ENCODE results near the gene NUAK1.

Gene NUAK1

DNA sequence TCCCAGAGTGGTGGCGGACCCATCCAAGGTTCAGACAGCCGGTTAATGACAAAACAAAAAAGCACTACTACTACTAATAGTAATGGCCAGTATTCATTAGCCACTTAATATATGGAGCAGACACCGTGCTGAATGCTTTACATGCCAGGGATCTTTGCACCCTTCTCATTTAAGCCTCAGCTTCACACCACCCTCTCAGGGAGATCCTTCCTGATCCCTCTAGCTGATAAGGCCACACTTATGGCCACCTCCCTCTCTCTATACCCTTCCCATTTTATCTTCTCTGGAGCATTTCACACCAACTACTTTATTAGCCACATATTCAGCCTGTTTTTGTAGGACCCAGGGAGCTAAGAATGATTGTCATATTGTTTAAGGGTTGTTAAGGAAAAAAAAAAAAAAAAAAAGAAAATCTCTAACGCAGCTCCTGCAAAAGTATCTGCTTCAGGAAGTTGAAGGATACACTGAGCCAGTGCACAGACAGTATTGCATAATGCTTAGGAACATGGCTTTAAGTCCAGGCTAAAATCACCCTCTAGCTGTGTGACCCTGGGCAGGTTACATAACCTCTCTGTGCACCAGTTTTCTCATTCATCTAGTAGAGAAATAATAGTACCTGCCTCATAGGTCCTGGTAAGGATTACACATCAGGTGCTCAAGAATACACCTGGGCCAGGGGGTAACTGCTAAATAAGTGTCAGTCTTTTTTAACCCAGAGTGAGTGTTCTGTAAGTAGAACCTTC is 29.4 kb downstream of the NUAK1 start:
- no peak for DNase-seq

DNA sequence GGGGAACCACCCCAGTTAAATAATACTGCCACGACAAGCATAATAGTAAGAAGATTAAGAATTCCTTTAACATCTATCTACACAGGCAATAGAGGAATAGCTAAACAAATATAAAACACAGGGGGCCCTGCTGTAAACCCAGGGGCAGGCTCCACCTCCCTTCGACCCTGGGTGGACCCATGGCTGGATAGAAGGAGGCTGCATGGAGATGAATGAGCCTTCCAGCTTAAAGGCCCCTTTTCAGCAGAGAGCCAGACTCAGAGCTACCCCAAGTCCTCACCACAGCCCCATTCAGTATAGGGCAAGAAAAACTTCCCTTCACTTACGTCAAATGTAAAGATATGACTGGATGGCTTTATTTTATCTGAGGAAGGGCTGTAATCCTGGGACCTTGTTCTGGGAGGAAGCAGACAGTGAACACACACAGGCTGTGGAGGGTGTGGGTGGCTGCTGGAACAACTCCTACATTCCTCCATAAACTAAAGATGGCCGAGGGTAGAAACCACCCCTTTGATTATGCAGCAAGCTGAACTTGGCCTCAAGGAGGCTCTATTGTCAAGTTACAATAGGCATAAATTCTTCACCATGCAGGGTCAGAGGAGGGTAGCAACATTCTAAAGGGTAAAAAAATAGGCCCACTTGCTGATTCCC is 30.4 kb downstream of the NUAK1 start:
- no peak for DNase-seq

- DNase-seq, result peak in 2 of 14 donors; percentile 38 to 41
Observed at GRCh38 chr12:106107566-106107965, 31.2 kb downstream of the NUAK1 start.

DNA sequence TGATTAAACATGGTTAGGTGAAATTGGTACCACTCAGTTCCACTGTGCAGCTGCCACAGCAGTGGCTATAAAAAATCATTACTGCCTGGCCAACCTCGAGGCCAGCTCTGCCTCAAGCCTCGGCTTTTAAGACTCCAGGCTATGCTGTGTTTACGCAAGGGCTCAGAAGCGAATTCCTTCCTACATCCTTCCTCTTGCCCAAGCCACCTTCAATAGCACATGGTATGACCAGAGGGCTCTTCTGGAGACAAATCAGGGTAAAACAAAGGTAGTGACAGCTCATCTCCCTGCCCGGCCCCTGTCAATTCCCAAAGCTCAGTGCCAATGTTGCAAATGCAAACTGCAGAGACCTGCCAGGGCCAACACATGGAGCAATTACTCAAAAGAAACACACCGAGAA is 31.9 kb downstream of the NUAK1 start:
- peak in 6 of 14 donors; percentile 16 to 58 (median 28) for DNase-seq

DNA sequence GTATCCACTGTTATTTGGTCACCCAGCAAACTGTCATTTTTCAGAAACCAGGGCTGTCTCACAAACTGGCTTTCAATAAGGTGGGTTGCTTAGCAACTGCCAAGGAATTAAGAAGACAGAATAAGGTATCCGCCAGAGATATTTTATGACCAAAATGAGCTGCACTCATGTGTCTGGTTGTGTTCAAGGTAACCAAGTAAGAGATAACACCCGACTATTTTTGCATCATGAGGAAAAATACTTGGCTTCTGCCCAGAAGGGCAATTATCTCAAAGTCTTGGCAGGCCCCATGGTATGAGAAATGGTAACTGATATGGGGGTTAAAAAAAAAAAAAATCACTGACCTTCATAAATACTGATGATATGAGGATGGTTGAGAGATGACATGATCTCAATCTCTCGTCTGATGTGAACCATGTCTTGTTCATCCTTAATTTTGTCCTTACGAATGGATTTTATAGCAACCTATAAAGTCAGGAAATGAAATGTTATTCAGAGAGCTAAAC is 32.6 kb downstream of the NUAK1 start:
- peak in 1 of 14 donors; percentile 45 for DNase-seq

DNA sequence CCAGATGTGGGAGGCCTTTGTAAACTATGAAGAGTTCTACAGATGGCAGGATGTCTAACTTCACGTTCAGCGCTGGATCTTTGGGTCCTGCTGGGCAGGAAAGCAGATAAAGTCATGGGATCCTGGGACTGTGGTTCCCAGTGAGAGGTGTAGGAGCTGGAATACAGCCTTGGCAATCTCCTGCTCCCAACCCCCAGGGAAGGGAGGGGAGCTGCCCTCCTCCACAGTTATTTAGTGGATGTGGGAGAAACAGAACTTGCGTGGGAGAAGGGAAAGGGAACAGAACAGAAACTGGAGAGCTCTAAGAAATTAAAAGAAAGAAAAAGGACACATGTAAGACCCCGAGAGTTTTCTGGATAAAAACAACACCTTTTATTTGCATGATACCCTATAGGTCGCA is 37.0 kb downstream of the NUAK1 start:
- DNase-seq, result no peak

DNA sequence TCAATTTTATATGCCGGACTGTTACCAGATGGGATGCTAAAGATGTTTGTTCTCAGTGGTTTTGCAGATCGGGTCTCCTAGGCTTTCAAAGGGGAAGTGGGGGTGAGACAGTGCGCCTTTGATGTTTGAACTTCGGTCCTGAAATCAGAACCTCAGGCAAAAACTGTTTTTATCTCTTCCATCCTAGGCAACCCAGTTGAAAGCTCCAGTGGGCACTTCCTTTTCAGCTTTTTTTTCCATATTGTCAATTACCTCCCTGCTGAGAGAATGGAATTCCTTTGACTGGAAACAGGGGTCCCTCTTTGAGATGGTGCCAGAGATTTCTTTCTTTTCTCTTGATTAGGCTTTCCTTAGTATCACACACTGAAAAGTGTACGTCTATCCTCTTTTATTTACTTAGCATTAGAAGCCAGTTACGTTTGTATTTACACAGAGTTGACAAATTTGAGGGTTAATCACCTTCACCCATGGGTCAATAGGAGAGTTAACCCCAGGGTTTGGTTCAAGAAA is 40.0 kb downstream of the NUAK1 start:
- no peak for DNase-seq

DNA sequence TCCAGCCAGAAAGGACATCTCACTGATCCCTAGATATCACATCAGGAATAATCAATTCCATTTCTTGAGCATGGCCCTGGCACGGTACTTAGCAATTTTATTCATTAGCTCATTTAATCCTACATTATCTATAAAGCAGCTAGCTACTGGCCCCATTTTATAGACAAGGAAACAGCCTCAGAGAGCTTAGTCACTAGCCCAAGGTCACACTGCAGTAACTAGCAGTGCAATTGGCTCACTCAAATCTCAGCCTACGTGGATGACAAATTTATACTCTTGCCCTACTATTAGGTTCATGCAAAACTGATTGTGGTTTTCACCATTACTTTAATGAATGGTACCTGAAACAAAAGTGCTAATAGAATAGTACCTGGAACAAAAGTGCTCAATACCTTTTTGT is 41.7 kb downstream of the NUAK1 start:
- DNase-seq, result no peak

- DNase-seq, result no peak
Observed at GRCh38 chr12:106096376-106096775, 42.4 kb downstream of the NUAK1 start.

DNA sequence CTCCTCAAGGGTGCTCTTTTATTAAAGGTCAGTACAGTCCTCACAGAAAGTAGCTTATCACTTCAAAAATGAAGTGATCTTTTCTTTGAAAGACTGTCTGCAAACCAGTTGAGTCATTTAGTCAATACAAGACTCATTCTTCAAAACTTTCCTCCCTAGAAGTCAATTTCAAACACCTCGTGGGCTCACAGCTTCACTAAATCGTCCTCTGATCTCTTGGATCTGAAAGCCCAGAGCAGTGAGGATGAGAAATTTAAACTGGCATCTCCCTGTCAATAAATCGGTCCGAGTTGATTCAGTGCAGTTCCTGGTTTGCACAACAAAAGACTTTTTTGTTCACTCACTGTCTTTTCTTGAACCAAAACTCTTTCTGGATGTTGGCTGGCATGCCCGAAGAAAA is 44.5 kb downstream of the NUAK1 start:
- peak in 2 of 14 donors; percentile 27 to 28 for DNase-seq

- DNase-seq, result no peak
Observed at GRCh38 chr12:106093246-106093645, 45.5 kb downstream of the NUAK1 start.

GRCh38 chr12:106091446-106091820 is 47.3 kb downstream of the NUAK1 start:
- DNase-seq, result no peak

DNA sequence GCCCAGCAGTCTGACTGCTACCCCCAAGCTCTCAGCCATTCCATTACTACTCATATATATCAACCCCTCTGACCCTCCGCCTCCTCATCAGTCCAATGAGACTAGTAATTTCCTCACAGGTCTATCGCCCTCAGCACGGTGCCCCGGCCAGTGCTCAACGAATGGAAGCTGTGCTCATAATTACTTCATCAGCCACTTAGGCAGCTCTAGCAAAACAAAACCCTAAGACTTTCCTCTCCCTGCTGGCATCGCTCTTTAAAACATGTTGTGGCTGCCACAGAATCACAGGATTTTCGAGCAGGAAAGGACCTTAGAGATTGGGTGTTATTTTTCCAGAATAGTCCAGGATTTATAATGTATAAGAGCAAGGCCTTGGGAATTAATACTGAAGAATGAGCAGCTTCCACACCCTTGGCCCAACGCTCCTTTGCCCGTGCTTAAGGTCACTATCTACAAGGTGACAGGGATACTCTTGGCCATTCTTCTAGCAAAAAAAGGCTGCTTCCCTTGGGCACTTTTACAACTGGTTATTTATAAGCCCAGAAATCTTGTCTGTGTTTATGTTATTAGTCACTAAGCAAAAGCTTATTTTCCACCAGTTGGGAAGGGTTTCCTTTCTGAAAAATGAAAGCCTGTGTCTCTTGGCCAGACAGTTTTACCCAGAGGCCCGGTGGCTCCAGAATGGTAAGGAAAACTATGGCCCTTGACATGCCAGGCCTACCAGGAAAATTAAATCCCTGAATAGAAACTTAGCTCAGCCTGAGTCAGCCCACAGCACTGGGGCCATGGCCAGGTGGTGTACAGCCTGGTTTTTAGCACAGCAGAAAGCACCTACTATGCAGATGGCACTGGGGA is 47.9 kb downstream of the NUAK1 start:
- DNase-seq, result peak in 1 of 14 donors; percentile 14

DNA sequence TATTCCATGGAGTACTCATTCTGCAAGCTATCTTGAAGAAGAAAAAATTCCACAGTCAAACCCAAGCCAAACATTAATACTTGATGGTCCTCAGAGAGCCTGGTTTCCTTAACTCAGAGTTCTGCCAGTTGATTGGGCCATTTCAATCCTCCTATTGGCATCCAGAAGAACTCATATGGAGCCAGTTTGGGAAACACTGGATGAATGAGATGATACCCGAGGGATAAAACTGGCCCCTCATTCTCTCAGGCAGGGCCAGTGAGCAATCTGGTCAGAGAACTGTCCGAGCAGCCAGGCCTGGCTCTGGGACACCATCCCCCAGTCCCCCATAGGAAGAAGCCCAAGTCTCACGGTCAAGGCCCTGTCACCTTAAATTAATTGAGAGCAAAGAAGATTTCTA is 48.8 kb downstream of the NUAK1 start:
- DNase-seq, result no peak

DNA sequence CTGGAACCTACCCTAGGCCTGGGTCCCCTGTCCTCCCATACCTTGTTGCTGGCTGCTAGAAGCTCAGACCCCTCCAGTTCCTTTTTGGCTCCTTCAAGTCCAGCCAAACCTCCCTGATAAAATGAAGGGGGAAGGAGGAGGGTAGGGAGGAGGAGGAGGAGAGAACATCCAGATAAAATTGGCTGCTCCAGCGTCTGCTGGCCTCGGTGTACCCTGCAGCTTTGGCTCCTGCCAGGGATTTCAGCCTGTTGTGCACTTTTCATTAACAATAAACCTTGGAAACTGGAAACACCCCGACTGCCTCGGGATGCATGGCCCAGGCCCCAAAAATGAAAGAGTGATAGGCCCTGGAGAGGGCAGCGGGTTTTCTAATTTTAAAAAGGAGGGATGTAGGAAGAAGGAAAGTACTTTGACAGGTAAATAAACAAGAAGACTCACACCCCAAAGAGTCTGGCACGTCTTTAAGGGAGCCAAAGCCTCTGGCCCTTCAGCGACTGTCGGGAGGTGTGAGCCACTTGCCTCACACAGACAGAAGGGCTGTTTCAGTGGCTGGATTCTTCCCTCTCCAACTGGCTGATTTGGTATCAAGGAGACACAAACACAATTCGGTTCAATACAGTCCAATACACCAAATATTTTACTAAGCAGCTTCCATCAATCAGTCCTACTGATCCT is 49.8 kb downstream of the NUAK1 start:
- peak in 4 of 14 donors; percentile 22 to 28 (median 24) for DNase-seq

DNA sequence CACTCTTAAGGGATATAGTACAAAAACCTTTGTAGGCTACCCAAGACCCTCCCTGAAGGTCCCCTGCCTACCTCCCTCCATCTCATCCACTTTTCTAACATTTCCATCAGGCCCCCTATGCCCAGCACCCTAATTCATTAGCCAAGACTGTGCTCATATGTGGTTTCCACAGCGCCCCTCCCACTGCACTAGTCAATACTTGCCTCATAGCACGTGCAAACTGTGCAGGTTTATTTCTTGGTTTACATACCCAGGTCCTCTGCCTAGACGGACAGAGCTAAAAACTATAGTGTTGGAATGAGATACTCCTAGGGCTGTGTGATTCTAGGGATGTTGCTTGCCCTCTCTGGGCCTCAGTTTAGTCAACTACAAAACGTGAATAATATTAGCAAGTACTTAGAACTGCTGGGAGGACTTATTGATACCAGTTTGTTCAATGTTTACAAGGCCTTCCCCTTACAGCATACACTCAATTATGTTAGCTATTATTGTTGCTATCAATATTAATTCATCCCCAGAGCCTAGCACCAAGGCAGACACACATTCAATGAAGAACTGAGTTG is 50.4 kb downstream of the NUAK1 start:
- DNase-seq, result no peak

GRCh38 chr12:106086696-106087095 is 52.1 kb downstream of the NUAK1 start:
- peak in 11 of 14 donors; percentile 33 to 90 (median 68) for DNase-seq

DNA sequence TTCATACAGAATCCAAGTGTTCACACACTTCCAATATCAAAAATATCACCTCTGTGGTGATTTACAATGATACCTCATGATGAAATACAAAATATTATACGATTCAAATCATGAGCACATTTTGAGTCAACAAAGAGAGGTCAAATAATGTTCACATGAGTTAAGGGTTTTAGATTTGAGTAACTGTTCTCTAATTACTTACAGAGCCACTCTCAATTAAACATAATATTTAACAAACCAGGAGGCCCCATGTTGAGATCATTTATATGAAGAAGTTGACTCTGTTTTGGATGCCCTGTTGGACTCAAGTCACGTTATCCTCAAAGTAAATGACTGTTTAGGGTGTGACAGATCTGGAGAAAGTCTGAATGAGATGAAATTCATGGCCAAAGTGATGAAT is 53.5 kb downstream of the NUAK1 start:
- DNase-seq, result no peak

- DNase-seq, result no peak
Observed at GRCh38 chr12:106084759-106085158, 54.0 kb downstream of the NUAK1 start.

GRCh38 chr12:106084014-106084671 is 54.6 kb downstream of the NUAK1 start:
- DNase-seq, result peak in 6 of 14 donors; percentile 13 to 65 (median 40)

Measured in C1 segment of cervical spinal cord (tissue), 14 donors.